HG02623 (cell line): ENCODE measurements around the gene THAP8.
A peak's percentile ranks its signal among the peaks of the same experiment; 100 is the strongest.
"Not testable (repeated sequence)": the region's sequence is repeated elsewhere in the genome, so short reads cannot be mapped to it uniquely, and the experiment has no call there.

ENCODE experiments used
- ATAC-seq: cut with Tn5 transposase; IDR thresholded peaks from one replicate; pipeline ENCODE4 v1.9.1; 2021; ENCODE audit warnings: moderate library complexity; ENCODE audit not compliant: unreplicated experiment

THAP8 gene

GRCh38 chr19:36068810-36069499, 14.9 kb upstream of the THAP8 start:
- ATAC-seq: not testable (repeated sequence)

GRCh38 chr19:36067681-36068080, 13.6 kb upstream of the THAP8 start:
- no peak for ATAC-seq

GRCh38 chr19:36064826-36065225, 10.7 kb upstream of the THAP8 start:
- ATAC-seq: no peak

- ATAC-seq: no peak
These were observed 7.3 kb upstream of the THAP8 start for GRCh38 chr19:36061367-36061766.

GRCh38 chr19:36060430-36060829, 6.3 kb upstream of the THAP8 start:
- ATAC-seq: no peak

GRCh38 chr19:36059180-36059910, 5.3 kb upstream of the THAP8 start:
- no peak for ATAC-seq

- ATAC-seq: no peak
These were observed 4.5 kb upstream of the THAP8 start for GRCh38 chr19:36058481-36059179.

- peak; percentile 72 for ATAC-seq
These were observed 925 bp upstream of the THAP8 start, which contains the start of gene WDR62 for GRCh38 chr19:36054733-36055686. WDR62 (plus strand) TSS chr19:36054897; CDS start chr19:36054972, 75 bp downstream.

- no peak for ATAC-seq
These were observed 2.4 kb downstream of the THAP8 start for GRCh38 chr19:36051637-36052036.

GRCh38 chr19:36051236-36051635, 2.8 kb downstream of the THAP8 start:
- ATAC-seq: no peak

- ATAC-seq: no peak
These were observed 4.9 kb downstream of the THAP8 start for GRCh38 chr19:36049080-36049698.

GRCh38 chr19:36047835-36048234, 6.2 kb downstream of the THAP8 start:
- no peak for ATAC-seq

- no peak for ATAC-seq
These were observed 7.5 kb downstream of the THAP8 start for GRCh38 chr19:36046443-36047050.

- no peak for ATAC-seq
These were observed 10.1 kb downstream of the THAP8 start for GRCh38 chr19:36043952-36044351.

GRCh38 chr19:36041831-36042230, 12.3 kb downstream of the THAP8 start:
- no peak for ATAC-seq

- not testable (repeated sequence) for ATAC-seq
These were observed 13.0 kb downstream of the THAP8 start for GRCh38 chr19:36041092-36041491.

- ATAC-seq: no peak
These were observed 13.6 kb downstream of the THAP8 start for GRCh38 chr19:36040495-36040894.

GRCh38 chr19:36032251-36033104, 21.6 kb downstream of the THAP8 start, which contains the start of gene CLIP3:
CLIP3 (minus strand) TSS chr19:36032873; CDS start chr19:36032357, 516 bp downstream.
- no peak for ATAC-seq

GRCh38 chr19:36031308-36031707, 22.8 kb downstream of the THAP8 start:
- no peak for ATAC-seq
